HG03378 (cell line): Measurements from ENCODE around the gene ANKRD60.

Experiments
- ATAC-seq: cut with Tn5 transposase; IDR thresholded peaks from one replicate; pipeline ENCODE4 v1.9.1; 2021; ENCODE audit warnings: mild to moderate bottlenecking, moderate library complexity; ENCODE audit not compliant: unreplicated experiment

The ANKRD60 gene

GRCh38 chr20:58167759-58168158 is 60.7 kb downstream of the ANKRD60 start:
- no peak for ATAC-seq
